GM19043 (cell line): ENCODE measurements around the gene DNTT.
"Not testable (repeated sequence)": the region's sequence is repeated elsewhere in the genome, so short reads cannot be mapped to it uniquely, and the experiment has no call there.

Experiments
- ATAC-seq: cut with Tn5 transposase; IDR thresholded peaks from one replicate; pipeline ENCODE4 v1.9.1; 2021; ENCODE audit warnings: low read depth; ENCODE audit not compliant: unreplicated experiment

DNTT gene

DNA sequence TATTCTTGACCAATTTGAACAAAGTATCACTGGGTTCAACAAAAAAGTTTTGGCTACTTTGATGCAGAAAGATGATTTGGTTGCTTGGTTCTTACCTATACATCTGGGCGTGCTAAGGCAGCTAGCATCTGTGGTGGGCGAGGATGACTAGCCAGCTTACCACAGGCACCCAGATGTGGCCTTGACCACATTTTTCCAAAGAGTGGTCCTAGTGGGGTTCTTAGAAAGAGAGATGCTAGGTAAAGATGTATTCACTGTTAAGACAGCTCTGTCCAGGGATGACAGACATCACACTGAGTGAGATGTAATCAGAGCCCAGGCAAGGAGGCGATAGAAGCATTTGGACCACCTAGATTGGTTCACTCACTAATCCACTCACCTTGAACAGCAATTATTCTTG, 785 bp downstream of the DNTT start:
- ATAC-seq, result no peak

DNA sequence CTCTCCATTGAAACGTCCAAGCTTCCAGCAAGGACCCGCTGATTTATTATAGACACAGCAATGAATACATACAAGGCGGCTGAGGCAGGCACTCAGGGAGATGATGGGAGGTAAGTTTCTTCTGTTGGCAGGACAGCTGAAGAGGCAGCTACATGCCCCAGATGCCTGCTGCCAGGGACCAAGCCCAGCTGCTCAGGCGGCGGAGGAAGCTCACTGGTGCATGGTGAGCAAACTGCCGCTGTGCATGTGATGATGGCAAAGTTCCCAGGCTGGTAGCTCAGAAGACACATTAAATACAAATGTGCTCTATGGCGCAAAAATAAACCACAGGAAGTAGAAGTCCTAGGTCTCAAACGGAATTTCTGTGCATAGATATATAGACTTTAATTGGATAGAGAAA, 2.3 kb downstream of the DNTT start:
- ATAC-seq, result peak; percentile 50

DNA sequence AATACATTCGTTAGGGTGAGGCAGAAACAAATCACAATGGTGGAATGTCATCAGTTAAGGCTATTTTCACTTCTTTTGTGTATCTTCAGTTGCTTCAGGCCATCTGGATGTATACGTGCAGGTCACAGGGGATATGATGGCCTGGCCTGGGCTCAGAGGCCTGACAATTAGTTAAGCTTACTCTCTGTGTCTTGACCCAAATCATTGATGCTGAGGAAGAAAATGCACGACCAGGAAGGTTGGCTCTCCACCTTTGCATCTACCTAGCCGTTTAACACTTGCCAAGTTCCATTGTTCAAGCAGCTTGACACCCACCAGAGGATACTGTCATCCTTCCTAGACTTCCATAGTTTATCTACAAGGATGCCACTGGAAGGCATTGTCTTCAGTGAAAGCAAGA, 4.6 kb downstream of the DNTT start:
- ATAC-seq, result not testable (repeated sequence)

DNA sequence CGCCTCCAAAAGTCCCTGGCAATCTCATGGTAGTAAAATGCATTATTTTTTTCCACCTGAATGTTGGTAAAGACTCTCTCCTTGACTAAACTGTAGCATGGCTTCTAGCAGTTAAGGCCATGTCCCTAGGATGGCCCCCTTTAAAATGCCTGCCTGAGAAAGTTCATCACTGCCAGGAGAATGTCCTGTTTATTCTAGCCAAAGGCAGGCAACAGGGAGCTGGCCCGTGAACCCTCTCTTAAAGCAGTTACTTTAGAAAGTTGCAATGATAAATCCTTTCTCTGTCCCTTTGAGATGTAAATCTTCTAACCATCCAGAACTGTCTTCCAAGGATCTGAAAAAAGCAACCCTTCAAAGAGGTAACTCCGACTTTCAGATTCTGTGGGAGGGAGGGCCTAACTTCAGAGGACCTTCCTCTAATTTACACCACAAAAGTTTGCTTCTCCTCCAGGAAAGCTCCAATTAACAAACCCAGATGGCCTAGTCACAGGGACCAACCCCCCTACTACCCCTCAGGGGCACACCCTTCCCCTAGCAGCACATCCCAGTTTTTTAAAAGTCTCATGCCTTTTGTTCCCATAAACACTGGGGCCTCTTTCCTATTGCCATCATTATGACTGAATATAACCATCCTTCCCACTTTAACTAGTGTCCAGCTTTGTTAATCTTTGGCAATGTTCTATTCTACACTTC, 5.5 kb downstream of the DNTT start:
- no peak for ATAC-seq

DNA sequence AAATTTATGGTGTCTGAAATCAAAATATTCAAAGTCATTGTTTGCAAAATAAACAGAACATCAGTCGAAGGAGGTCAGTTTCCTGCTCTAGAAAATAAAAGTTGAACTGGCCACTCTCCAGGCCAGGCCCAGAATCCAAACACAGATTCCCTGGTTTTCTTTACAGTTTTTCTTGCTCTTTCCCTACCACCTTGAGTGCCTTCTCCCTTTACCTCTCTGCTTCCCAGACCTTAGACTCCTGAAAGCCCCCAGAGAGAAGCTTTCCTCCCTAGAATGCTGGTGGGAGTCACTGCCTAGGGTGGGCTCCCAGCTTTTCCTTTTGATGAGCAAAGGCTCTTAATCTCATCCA, 6.1 kb downstream of the DNTT start:
- no peak for ATAC-seq

DNA sequence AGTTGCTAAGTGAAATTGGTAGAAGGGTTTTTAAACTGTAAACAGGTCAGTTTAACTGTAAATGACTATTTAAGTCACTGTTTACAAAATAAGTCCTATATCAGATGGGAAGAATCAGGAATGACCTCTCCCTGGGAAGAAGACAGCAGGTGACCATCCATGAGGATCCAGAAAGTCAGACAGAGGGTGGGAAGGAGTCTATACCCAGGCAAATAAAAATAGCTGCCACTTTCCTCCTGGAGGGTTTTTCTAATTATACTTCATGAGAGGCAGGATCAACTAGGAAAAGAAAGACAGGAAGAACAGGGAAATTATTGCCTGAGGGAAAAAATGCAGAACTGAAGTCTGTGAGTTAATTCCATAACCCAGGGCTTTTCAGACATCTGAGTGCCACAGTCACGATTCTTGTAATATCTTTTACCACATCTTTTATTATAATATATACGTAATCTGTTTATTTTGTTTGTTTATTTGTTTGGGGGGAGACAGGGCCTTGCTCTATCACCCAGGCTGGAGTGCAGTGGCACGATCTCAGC, 7.0 kb downstream of the DNTT start:
- no peak for ATAC-seq

DNA sequence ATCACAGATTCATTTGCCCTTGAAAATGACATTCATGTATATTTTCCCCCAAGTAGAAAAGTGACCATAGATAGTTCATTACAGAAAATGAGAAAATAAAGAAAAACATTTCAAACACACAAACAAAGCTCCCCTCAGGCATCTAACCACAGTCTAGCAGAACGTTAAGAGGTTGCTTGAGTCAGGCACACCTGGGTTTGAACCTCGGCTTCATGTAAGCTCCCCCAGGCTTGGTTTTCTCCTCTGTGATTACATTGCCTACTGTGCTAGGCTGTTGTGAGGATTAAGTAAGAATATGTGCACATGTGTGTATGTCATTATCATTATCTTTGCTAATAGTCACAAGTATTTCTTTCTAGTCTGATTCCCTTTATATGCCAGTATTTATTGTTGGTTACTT, 9.1 kb downstream of the DNTT start:
- ATAC-seq, result no peak

DNA sequence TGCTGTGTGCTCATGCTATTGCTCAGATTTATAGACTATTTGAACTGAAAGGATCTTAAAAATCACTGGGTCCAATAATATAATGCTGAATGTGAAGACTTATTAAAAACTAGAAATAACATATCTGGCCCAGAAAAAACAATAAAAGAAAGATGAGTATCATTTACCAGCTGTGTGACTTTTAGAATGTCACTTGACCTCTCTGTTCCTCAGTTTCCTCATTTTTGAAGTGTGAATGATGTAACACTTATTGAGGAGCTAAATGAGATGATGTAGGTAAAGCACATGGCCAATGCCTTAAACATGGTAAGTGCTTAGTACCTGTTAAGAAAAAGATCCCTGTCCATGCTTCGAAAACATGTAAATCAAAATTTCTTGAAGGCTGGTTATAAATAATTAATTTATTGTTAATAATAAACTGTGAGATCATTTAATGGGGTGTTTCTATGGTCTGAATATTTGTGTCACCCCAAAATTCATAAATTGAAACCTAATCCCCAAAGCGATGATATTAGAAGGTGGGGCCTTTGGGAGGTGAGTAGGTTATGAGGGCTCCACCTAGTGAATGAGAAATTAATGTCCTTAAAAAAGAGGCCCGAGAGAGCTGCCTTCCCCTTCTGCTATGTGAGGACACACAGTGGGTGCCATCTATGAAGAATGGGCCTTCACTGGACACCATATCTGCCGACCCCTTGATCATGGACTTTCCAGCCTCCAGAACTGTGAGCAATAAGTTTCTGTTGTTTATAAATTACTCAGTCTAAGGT, 13.0 kb downstream of the DNTT start:
- no peak for ATAC-seq

DNA sequence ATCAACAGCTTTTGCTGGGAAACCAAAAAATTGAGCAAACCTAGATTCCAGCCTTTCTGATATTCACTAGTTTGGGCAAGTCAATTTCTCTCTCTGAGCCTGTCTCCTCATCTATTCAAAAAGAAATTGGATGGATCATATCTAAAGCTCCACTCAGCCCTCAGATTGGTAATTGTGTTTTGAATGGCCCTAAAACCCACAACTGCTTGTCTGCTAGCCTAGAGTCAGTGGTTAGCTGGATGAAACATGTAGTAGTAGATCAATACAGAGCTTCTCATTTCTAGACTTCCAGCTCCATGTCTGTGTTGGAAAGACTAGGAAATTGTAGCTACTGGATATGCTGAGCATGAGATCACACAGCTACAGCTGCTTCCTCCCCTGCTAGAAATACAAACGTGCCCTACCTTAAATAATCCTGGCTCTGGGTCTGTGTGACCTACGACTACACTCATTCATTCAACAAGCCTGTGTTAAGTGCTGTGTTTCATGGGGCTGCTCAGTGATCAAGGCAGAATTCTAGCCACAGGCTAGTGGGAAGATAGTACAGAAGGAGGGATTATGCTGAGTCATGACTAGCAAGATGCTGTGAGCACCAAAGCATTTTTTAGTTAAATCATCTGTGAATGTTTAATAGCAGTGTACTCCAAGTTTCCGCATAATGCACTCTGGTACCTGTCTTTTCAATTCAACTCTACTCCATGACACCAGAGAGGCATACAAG, 15.7 kb downstream of the DNTT start:
- no peak for ATAC-seq

DNA sequence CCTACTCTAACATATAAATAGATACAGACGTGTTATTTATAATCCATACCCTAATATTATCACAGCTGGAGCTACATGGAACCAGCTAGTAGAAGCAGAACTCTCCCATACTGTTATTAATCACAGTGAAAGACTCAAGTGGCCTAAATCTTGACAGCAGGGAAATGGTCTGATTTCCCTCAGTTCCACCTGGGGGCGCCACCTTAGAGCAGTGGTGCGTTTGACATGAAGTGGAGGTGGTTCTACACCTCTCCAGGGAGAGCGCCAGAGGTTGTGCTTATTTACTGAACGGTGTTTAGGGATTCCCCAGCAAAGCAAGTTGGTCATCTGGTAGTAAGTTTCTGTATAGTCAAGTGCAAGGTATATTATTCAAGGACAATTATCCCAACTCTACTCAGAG, 17.6 kb downstream of the DNTT start:
- no peak for ATAC-seq

DNA sequence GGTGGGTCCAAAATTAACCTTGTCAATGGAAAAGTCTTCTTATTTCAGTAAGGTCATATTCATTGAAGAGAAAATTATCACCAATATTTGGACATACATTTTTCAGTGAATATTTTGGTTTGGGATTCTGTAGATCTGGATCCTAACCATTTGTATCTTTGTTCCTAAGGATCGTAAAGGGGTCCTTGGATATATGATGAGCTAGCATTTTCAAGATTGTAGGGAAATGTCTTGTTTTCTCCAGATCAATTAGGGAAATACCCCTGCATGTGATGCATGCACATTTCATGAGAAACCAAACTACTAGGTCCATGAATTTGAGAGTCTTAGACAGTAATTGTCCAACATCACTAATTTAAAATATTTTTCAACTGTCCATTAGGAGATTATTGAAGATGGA, 18.0 kb downstream of the DNTT start:
- no peak for ATAC-seq

DNA sequence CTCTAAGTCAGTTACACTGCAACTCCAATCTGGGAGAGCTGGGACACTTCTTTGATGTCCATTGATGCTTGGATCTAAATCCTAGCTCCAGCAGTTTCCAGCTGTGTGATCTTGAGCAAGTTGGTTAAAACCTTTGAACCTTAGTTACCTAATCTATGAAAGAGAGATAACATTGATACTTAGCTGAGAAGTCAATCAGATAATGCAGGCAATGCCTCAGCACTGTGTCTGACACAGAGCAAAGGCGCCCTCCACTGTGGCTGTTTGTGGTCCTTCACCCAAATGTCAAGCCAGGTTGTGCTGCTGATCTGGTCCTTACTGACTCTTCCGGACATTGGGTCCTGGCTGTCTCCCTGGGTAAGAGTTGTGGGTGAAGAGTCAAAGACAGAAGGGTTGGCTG, 20.2 kb downstream of the DNTT start:
- ATAC-seq, result no peak

DNA sequence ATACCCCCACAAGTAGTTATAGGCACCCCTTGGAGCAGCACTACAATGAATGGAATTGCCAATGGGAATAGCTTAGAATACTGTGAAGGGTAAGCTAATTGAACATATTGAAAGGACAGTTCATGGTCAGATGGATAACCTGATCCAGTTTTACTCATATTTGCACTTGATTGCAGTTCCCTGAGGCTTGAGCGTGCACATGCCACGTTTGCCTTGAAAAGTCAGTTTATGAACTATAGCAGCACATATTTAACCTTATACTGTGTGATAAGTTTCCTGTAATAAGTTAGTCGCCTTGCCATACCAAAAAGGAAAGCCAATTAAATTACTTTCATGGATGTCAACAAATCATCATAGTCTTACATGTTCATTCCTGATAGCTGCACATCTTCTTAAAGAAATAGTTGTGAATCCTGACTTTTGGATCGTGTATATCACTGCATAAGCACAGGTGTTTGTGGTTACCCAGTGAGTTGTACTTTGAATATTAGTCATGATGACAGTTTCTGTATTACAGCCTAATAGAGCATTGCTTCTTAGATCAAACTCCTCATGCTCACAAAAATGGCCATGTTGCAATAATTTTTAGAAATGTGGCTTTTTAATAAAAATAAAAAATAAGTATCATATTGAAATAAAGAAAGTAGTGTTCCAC, 21.6 kb downstream of the DNTT start:
- ATAC-seq, result peak; percentile 98

DNA sequence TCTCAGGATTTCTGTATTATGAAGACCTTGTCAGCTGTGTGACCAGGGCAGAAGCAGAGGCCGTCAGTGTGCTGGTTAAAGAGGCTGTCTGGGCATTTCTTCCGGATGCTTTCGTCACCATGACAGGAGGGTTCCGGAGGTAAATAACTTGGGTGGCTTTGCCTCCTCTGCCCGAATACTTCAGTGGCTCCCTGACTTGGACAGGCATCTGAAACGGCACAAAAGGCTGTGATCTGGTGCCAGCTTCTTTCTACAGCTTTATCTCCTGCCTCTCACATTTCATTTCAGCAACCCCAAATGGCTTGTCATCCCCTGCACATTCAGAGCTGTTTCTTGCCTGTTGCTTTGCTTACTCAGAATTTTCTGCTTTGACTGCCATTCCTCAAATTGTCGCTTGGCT, 23.2 kb downstream of the DNTT start:
- ATAC-seq, result no peak

DNA sequence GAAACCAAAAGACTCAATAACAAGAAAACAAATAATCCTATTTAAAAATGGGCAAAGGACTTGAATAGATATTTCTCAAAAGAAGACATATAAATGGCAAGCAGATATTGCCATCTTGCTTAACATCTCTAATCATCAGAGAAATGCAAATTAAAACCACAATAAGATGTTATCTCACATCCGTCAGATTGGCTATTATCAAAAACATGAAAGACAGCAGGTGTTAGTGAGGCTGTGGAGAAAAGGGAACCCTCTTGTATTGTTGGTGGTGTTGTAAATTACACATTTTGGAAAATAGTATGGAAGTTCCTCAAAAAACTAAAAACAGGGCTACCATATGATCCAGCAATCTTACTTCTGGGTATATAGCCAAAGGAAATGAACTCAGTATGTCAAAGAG, 28.9 kb downstream of the DNTT start:
- no peak for ATAC-seq

DNA sequence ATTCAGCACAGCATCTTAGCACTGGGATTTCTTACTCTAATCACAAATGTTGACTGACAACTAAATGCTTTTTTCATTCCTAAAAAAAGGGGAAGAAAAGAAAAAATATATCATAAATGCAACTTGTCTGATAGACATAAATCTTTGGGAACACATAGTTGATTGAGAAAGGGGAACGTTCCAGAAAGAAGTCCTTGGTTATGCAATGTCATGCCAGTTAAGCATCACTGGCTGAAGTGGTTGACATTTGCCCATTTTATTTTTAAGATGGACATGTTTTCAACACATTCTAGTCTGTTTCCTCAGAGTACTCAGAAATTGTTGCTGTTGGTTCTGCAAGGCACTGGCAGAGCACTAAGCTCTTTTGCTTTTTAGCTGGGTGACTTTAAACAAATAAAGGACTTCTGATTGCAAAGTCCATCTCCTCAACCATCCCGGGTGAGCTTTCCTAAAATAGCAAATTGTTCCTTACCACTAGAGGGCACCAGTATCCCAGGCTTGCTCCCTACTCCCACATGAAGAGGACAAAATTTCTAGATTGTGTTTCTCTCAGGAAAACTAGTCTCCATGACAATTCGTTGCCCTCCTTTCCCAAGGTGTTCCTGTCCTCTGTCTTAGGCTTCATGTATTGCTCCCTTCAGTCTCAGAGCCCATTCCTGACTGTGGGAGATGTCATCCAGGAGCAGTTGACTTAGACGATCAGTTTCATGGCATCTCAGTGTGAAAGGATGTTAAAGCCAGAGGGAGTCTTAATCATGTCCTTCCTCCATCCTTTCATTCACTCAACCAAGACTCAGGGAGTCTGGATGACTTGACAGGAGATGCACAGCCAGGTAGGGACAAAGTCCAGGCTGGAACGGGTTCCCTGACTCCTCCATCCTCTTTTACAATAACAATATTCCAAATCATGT, 30.6 kb downstream of the DNTT start:
- ATAC-seq, result no peak

DNA sequence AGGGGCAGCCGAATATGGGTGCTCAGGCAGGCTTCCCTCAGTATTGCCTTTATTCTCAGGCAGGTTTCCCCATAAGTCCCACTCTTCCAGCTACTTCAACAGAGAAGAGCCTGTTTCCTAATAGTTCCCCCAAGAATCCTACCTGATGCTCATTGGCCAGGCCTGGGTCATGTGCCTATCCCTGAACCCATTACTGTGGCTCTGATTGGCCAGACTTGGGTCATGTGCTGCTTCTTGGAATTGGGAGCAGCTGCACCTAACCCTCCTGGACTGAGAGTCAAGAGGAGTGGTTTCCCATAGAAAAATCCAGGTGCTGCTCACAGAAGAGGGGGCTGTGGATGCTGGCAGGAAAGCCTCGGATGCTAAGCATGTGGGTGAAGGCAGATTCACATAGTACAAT, 32.9 kb downstream of the DNTT start:
- no peak for ATAC-seq

DNA sequence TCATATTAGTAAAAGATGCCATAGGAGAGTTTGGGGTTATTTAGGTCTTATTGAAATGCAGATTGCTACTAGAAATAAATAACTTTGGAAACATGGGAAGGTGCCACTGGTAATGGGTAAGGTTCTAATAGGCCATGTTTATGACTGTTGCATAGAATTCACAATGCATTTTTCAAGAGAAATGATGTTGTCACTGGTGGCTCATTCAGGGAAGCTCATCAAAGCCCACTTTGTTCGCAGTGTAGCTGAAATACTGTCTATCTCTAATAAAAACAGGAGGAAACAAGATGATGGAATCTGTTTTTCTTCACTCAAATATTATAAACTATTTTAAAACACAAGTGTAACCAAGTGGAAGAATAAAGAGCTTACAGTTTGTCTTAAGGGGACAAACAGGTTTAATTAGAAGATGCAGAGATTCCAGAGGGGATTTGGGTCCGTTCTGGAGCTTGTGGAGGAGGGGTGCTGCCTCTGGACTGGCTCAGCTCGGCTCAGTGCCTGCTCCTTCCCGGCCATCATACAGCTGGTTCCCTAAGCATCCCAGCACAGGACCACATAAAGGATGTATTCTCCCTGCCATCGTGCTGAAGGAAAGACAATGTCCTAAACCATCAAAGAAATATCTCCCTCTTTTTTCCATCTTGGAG, 34.2 kb downstream of the DNTT start:
- ATAC-seq, result no peak

DNA sequence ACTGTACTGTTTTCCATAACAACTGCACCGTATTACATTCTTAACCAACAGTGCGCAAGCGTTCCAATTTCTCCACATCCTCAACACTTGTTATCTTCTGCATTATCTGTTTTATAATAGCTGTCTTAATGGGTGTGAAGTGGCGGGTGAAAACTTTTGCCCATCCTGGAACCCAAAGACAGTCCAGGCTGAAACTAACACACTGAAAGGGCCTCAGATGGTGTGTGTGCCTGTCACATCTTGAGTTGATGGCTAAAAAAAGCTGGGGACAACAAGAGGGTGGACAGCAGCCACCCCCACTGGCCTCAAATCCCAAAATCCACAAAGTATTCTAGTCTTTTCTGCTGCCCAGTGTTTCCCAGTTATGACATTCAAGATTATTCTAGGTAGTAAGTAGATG, 35.1 kb downstream of the DNTT start:
- ATAC-seq, result no peak
